Endothelial cell of umbilical vein (primary cell): ENCODE data around the gene PSMA5.

Source experiments
- CTCF ChIP-seq, 2 donors: IDR thresholded peaks; 1 replicate in 1 of 2; 2 replicates in 1 of 2; pipeline ENCODE4 v1.5.1; 2011; ENCODE audit warnings: low read length in 2 of 2, mild to moderate bottlenecking in 2 of 2, moderate library complexity in 2 of 2, control low read depth in 1 of 2, inconsistent platforms in 1 of 2, low read depth in 1 of 2; ENCODE audit not compliant: insufficient read depth in 1 of 2; ENCODE audit errors: extremely low read depth in 1 of 2
- MAX ChIP-seq: IDR thresholded peaks from 2 replicates; pipeline ENCODE4 v1.6.1; 2011; ENCODE audit not compliant: insufficient read depth, insufficient read length
- POLR2A ChIP-seq: IDR thresholded peaks from 2 replicates; pipeline ENCODE4 v1.6.1; 2012; ENCODE audit warnings: low read depth, mild to moderate bottlenecking, control low read depth, low read length

GRCh38 chr1:109367626-109368025 is 58.6 kb downstream of the PSMA5 start:
- TF ChIP-seq CTCF (IDR thresholded peaks at IDR 0.05; ENCODE audit: extremely low read depth in 1 of 2, insufficient read depth in 1 of 2, low read depth in 1 of 2, low read length in 2 of 2) (no peak), MAX (no peak), POLR2A (no peak)
